ENCODE results near the gene RRP9. TPM values are rescaled to one million over a fixed set of nuclear protein-coding genes. Genes with fewer than 3 reads are reported as not detected.

Gene RRP9
- total RNA-seq, 1 experiment from 2014 or later, result 71.3 TPM

DNA sequence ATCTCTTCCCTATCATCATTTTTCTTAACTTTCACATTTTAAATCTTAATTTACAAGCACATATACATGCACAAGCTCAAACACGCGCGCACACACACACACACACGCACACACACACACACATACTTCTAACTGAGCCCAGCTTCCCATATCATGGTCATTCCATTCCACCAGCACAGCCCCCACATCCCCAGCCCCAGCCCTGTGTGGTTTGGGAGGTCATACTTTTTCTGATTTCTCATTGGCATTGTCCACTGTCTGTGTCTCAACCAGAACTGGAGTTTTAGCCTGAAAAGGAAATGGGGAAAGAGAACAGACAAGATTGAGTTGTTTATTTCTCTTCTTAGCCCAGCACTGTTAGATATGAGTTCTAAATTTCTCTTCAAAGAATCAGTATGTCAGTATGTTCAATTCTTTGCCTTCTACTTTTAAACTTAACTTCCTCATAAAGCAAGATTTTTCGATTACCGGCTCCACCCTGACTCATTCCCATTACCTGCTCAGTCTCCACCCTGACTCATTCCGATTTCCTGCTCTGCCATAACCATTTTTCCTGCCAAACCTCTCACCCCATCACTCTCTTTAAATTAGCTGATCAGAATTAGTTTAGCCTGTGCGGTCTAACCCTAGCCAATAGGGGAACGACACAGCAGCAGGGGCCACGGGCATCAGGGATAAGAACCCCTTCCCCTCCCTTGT is 44.9 kb downstream of the RRP9 start (continued):
- TF ChIP-seq ZFX (IDR thresholded peaks at IDR 0.05) (no peak), RAD21 (IDR thresholded peaks at IDR 0.05; ENCODE audit: low read depth) (no peak), CBX3 (IDR thresholded peaks at IDR 0.05; ENCODE audit: low read depth) (peak; percentile 37; the same call in 1 of the 2 replicates), FOSL1 (IDR thresholded peaks at IDR 0.05; ENCODE audit: low read depth) (peak; percentile 47; the same call in 1 of the 2 replicates)

- POLR2A ChIA-PET, result no interaction called here
- Histone ChIP-seq H3K36me3 (ENCODE audit: control insufficient read depth in 1 of 2, insufficient read depth in 2 of 2, low read length in 2 of 2) (no peaks in the 10 kb centered on the region), H3K79me2 (ENCODE audit: insufficient read depth, low read length) (no peaks in the 10 kb centered on the region), H3K4me2 (ENCODE audit: low read length) (no peak overlapping the region), H3K27me3 (ENCODE audit: insufficient read depth, low read length) (no peaks in the 10 kb centered on the region), H3K27ac (ENCODE audit: low read depth, low read length) (no peak overlapping the region), H3K9me2 (ENCODE audit: insufficient read depth) (no peaks in the 10 kb centered on the region), H3K9ac (ENCODE audit: low read length) (no peak overlapping the region), H3K4me3 (replicated peaks in 1 of 2; ENCODE audit: low read depth in 1 of 2, low read length in 2 of 2) (no peak overlapping the region), H2AFZ (ENCODE audit: low read depth, low read length, poor library complexity, severe bottlenecking) (no peak overlapping the region), H4K20me1 (ENCODE audit: insufficient read depth) (no peaks in the 10 kb centered on the region), H3K9me3 (ENCODE audit: control insufficient read depth in 1 of 2, insufficient read depth in 1 of 2, low read depth in 1 of 2, low read length in 2 of 2) (no peaks in the 10 kb centered on the region), H3K4me1 (ENCODE audit: control insufficient read depth in 1 of 2, insufficient read depth in 2 of 2, low read length in 2 of 2) (peaks cover 4 to 32% of the 10 kb centered on the region in 2 experiments; a peak in 3 of 4 replicates)
- ATAC-seq (no peak), DNase-seq (ENCODE audit: low read depth, low spot score) (no peak)
- CTCF ChIA-PET, result no interaction called here
- RAD21 ChIA-PET (ENCODE audit: low non-redundant PET in 1 of 2, low total read pairs in 2 of 2, uncharacterized antibody in 2 of 2, unreplicated experiment in 2 of 2), result no interaction called here
- TF ChIP-seq MAX (IDR thresholded peaks at IDR 0.05), result no peak
- TF ChIP-seq TCF7L2 (IDR thresholded peaks at IDR 0.05; ENCODE audit: borderline replicate concordance, extremely low read depth, insufficient read depth, insufficient read length), result no peak
- TF ChIP-seq CBX3 (IDR thresholded peaks at IDR 0.05; ENCODE audit: low read depth), result no peak
- TF ChIP-seq SRF (IDR thresholded peaks at IDR 0.05; ENCODE audit: low read depth), result no peak
- no peak for TF ChIP-seq ZNF274 (IDR thresholded peaks at IDR 0.05; ENCODE audit: low read depth, low read length)
- TF ChIP-seq YY1 (IDR thresholded peaks at IDR 0.05; ENCODE audit: extremely low read depth, insufficient replicate concordance, low read depth, low read length), result no peak
- TF ChIP-seq SIN3A (IDR thresholded peaks at IDR 0.05; ENCODE audit: low read depth), result no peak
- no peak for TF ChIP-seq SP1 (IDR thresholded peaks at IDR 0.05; ENCODE audit: low read depth)
- no peak for TF ChIP-seq FOSL1 (IDR thresholded peaks at IDR 0.05; ENCODE audit: low read depth)
- TF ChIP-seq EZH2phosphoT487 (IDR thresholded peaks at IDR 0.05; ENCODE audit: borderline replicate concordance), result no peak
- no peak for TF ChIP-seq ELF1 (IDR thresholded peaks at IDR 0.05; ENCODE audit: borderline replicate concordance, low read depth)
- no peak for TF ChIP-seq ZBTB33 (IDR thresholded peaks at IDR 0.05; ENCODE audit: extremely low read depth, insufficient replicate concordance, low read length)
- TF ChIP-seq EZH2 (IDR thresholded peaks at IDR 0.05), result no peak
- no peak for TF ChIP-seq POLR2A (IDR thresholded peaks at IDR 0.05; ENCODE audit: borderline replicate concordance, extremely low read depth, insufficient read depth, insufficient read length)
- no peak for TF ChIP-seq EGR1 (IDR thresholded peaks at IDR 0.05; ENCODE audit: low read depth)
- no peak for TF ChIP-seq CTCF (IDR thresholded peaks at IDR 0.05 in 2 of 3, conservative IDR thresholded peaks at IDR 0.05 in 1 of 3; ENCODE audit: borderline replicate concordance in 1 of 3, insufficient read depth in 1 of 3, low read depth in 2 of 3, low read length in 2 of 3)
- no peak for TF ChIP-seq POLR2AphosphoS5 (IDR thresholded peaks at IDR 0.05; ENCODE audit: low read depth, low read length)
- TF ChIP-seq ZFX (IDR thresholded peaks at IDR 0.05), result no peak
- intact Hi-C loops (cut with micrococcal nuclease), result no loop called here
- BruUV-seq (replicated peaks), result no TSS peak
Measured at GRCh38 chr3:51894939-51895338, 46.8 kb downstream of the RRP9 start.
